CD4-positive, alpha-beta T cell (primary cell): ENCODE measurements around the gene AMOTL2. TPM values are rescaled to one million over a fixed set of nuclear protein-coding genes. Genes with fewer than 3 reads are reported as not detected.

Experiments
- ATAC-seq: fragments of 200-7000 bp; cut with Tn5 transposase; one replicate; pipeline ENCODE4 v1.10.0; 2022; ENCODE audit warnings: mild to moderate bottlenecking; ENCODE audit not compliant: poor library complexity
- CTCF ChIA-PET: fragments of 350-600 bp; sonication (Branson Sonifier 250); formaldehyde crosslinking; loops from one replicate; lab custom pipeline; 2021; ENCODE audit warnings: antibody characterized with exemption, inconsistent platforms; lab: Charles Lee
- POLR2A ChIA-PET: fragments of 350-600 bp; sonication (Branson Sonifier 250); formaldehyde crosslinking; loops from one replicate; lab custom pipeline; 2021; ENCODE audit warnings: antibody characterized with exemption, inconsistent platforms; lab: Charles Lee
- DNase-seq, 14 experiments: peaks; one replicate each; pipeline ENCODE4 v3.0.0-alpha.2; 2013 to 2020; ENCODE audit warnings: mixed read lengths in 2 of 14
- H3K27ac ChIP-seq, 2 donors: one replicate each; pipeline versions ENCODE4 v1.5.1 to v1.7.0; 2013; ENCODE audit warnings: low read length in 2 of 2, low read depth in 1 of 2, mild to moderate bottlenecking in 1 of 2
- H3K27me3 ChIP-seq, 2 experiments: 1 replicate in 1 of 2; 2 replicates in 1 of 2; pipeline versions ENCODE4 v1.6.1 to v1.7.0; 2013; ENCODE audit warnings: low read length in 2 of 2, control low read depth in 1 of 2, mild to moderate bottlenecking in 1 of 2, moderate library complexity in 1 of 2; ENCODE audit not compliant: insufficient read depth in 2 of 2, control insufficient read depth in 1 of 2
- H3K36me3 ChIP-seq: one replicate; pipeline ENCODE4 v1.6.1; 2013; ENCODE audit warnings: low read length, control low read depth; ENCODE audit not compliant: insufficient read depth
- H3K4me1 ChIP-seq: one replicate; pipeline ENCODE4 v1.6.1; 2013; ENCODE audit warnings: low read length, control low read depth; ENCODE audit not compliant: insufficient read depth
- H3K4me3 ChIP-seq: one replicate; pipeline ENCODE4 v1.5.1; 2013; ENCODE audit warnings: mild to moderate bottlenecking, low read length, moderate library complexity
- H3K9me3 ChIP-seq, 2 experiments: 1 replicate in 1 of 2; 2 replicates in 1 of 2; pipeline versions ENCODE4 v1.6.1 to v1.7.0; 2013; ENCODE audit warnings: low read length in 2 of 2, mild to moderate bottlenecking in 2 of 2, control low read depth in 1 of 2, moderate library complexity in 1 of 2; ENCODE audit not compliant: control insufficient read depth in 1 of 2, insufficient read depth in 1 of 2
- H3K27ac Mint-ChIP-seq: one replicate; pipeline ENCODE4 v1.8.0; 2020; ENCODE audit warnings: mixed read lengths
- H3K27me3 Mint-ChIP-seq: one replicate; pipeline ENCODE4 v1.8.0; 2021; ENCODE audit warnings: mixed read lengths
- H3K36me3 Mint-ChIP-seq: one replicate; pipeline ENCODE4 v1.8.0; 2021; ENCODE audit warnings: low read depth, mixed read lengths
- H3K4me1 Mint-ChIP-seq: one replicate; pipeline ENCODE4 v1.8.0; 2021; ENCODE audit warnings: low read depth, mixed read lengths
- H3K4me3 Mint-ChIP-seq: one replicate; pipeline ENCODE4 v1.8.0; 2020; ENCODE audit warnings: mild to moderate bottlenecking, mixed read lengths
- H3K9me3 Mint-ChIP-seq: one replicate; pipeline ENCODE4 v1.8.0; 2020; ENCODE audit warnings: mixed read lengths
- CTCF ChIP-seq: fragments of 200-600 bp; IDR thresholded peaks from one replicate; pipeline ENCODE4 v1.8.0; 2022; ENCODE audit warnings: antibody characterized with exemption, mild to moderate bottlenecking
- intact Hi-C, 2 experiments: fragments of 100-400 bp; cut with DNase I in 1 of 2; cut with micrococcal nuclease in 1 of 2; formaldehyde crosslinking; loops; one replicate each; pipeline versions ENCODE4 v1.15.1 to v1.9.0; 2023 to 2025; cut with DNase I, micrococcal nuclease
- total RNA-seq, 174 experiments: library from RNA in 2 of 174; stranded (reverse) in 2 of 174; gene quantifications; one replicate each; pipeline ENCODE4 v1.2.3 and lab custom pipeline; 2021 to 2026

AMOTL2 gene
- total RNA-seq, 2 experiments from 2014 or later = not detected

- peaks cover 6% of the 10 kb centered on the region for H3K4me1 ChIP-seq
- no peaks in the 10 kb centered on the region for H3K36me3 Mint-ChIP-seq
- POLR2A ChIA-PET = no interaction called here
Observed at GRCh38 chr3:134406331-134407238, 32.3 kb upstream of the AMOTL2 start.

GRCh38 chr3:134404366-134404885, 30.2 kb upstream of the AMOTL2 start:
- H3K27ac Mint-ChIP-seq = no peak overlapping the region
- no peaks in the 10 kb centered on the region for H3K36me3 Mint-ChIP-seq
- ATAC-seq = no peak
- intact Hi-C loops = no loop called here
- Histone ChIP-seq H3K36me3 (no peaks in the 10 kb centered on the region), H3K4me1 (peaks cover 6% of the 10 kb centered on the region), H3K27ac (no peak overlapping the region), H3K4me3 (no peak overlapping the region), H3K9me3 (peaks cover 4 to 16% of the 10 kb centered on the region in 2 experiments), H3K27me3 (peaks cover 38 to 62% of the 10 kb centered on the region in 2 experiments)
- POLR2A ChIA-PET = no interaction called here
- H3K9me3 Mint-ChIP-seq = peaks cover 13% of the 10 kb centered on the region
- no peak for TF ChIP-seq CTCF
- H3K4me3 Mint-ChIP-seq = no peak overlapping the region
- peaks cover 90% of the 10 kb centered on the region for H3K27me3 Mint-ChIP-seq
- no peaks in the 10 kb centered on the region for H3K4me1 Mint-ChIP-seq
- DNase-seq = no peak
- CTCF ChIA-PET = no interaction called here

More at GRCh38 chr3:134406331-134407238, 32.3 kb upstream of the AMOTL2 start:
- Mint-ChIP-seq H3K27me3 (peaks cover 91% of the 10 kb centered on the region), H3K27ac (no peak overlapping the region), H3K9me3 (peaks cover 12% of the 10 kb centered on the region), H3K4me3 (no peak overlapping the region), H3K4me1 (no peaks in the 10 kb centered on the region)
- Histone ChIP-seq H3K27ac (no peak overlapping the region), H3K9me3 (peaks cover 4 to 13% of the 10 kb centered on the region in 2 experiments), H3K36me3 (no peaks in the 10 kb centered on the region), H3K27me3 (peaks cover 38 to 58% of the 10 kb centered on the region in 2 experiments), H3K4me3 (no peak overlapping the region)
- intact Hi-C loops = no loop called here
- DNase-seq (no peak), ATAC-seq (no peak)
- no peak for TF ChIP-seq CTCF
- CTCF ChIA-PET = no interaction called here

GRCh38 chr3:134397755-134398154, 23.5 kb upstream of the AMOTL2 start:
- Mint-ChIP-seq H3K4me3 (no peak overlapping the region), H3K4me1 (peaks cover 5% of the 10 kb centered on the region), H3K9me3 (peaks cover 10% of the 10 kb centered on the region), H3K27ac (no peak overlapping the region), H3K36me3 (no peaks in the 10 kb centered on the region), H3K27me3 (peaks cover 78% of the 10 kb centered on the region)
- ChIA-PET CTCF (no interaction called here), POLR2A (no interaction called here)
- H3K4me1 ChIP-seq = no peaks in the 10 kb centered on the region
- no peaks in the 10 kb centered on the region for H3K36me3 ChIP-seq
- no peak overlapping the region for H3K27ac ChIP-seq
- no peak for TF ChIP-seq CTCF
- peaks cover 12 to 31% of the 10 kb centered on the region in 2 experiments for H3K27me3 ChIP-seq
- intact Hi-C loops = no loop called here
- DNase-seq = no peak
- H3K4me3 ChIP-seq = no peak overlapping the region
- peaks cover 7 to 13% of the 10 kb centered on the region in 2 experiments for H3K9me3 ChIP-seq
- ATAC-seq = no peak
